Liver (tissue), 9 donors: ENCODE measurements around the gene SETBP1. TPM values are rescaled to one million over a fixed set of nuclear protein-coding genes. Genes with fewer than 3 reads are reported as not detected.

Experiments
- DNase-seq: peaks from one replicate; pipeline ENCODE4 v3.0.0-alpha.2; 2017; ENCODE audit warnings: low spot score
- H3K27ac ChIP-seq, 2 donors: one replicate each; pipeline ENCODE4 v1.7.0; 2013; ENCODE audit warnings: inconsistent platforms in 2 of 2, low read length in 2 of 2, control low read depth in 1 of 2, low read depth in 1 of 2, mild to moderate bottlenecking in 1 of 2
- H3K27me3 ChIP-seq, 4 donors: one replicate each; pipeline versions ENCODE4 v1.6.1 to v1.7.0; 2013; ENCODE audit warnings: low read length in 3 of 4, inconsistent platforms in 1 of 4, mild to moderate bottlenecking in 1 of 4, moderate library complexity in 1 of 4; ENCODE audit not compliant: control insufficient read depth in 4 of 4, insufficient read depth in 4 of 4
- H3K36me3 ChIP-seq, 4 donors: one replicate each; pipeline versions ENCODE4 v1.6.1 to v1.7.0; 2013; ENCODE audit warnings: low read length in 3 of 4, mild to moderate bottlenecking in 3 of 4, low read depth in 1 of 4, moderate library complexity in 1 of 4; ENCODE audit not compliant: control insufficient read depth in 4 of 4, insufficient read depth in 3 of 4
- H3K4me1 ChIP-seq, 4 donors: one replicate each; pipeline versions ENCODE4 v1.6.1 to v1.7.0; 2013; ENCODE audit warnings: low read length in 3 of 4, mild to moderate bottlenecking in 3 of 4, moderate library complexity in 1 of 4; ENCODE audit not compliant: control insufficient read depth in 4 of 4, insufficient read depth in 4 of 4
- H3K4me3 ChIP-seq, 3 donors: one replicate each; pipeline versions ENCODE4 v1.6.1 to v1.7.0; 2013; ENCODE audit warnings: low read length in 3 of 3, control low read depth in 1 of 3, low read depth in 1 of 3, mild to moderate bottlenecking in 1 of 3
- H3K9ac ChIP-seq, 2 donors: one replicate each; pipeline ENCODE4 v1.7.0; 2013; ENCODE audit warnings: low read length in 2 of 2, mild to moderate bottlenecking in 2 of 2, moderate library complexity in 2 of 2, control low read depth in 1 of 2, low read depth in 1 of 2
- H3K9me3 ChIP-seq, 4 donors: one replicate each; pipeline versions ENCODE4 v1.6.1 to v1.7.0; 2013; ENCODE audit warnings: low read length in 3 of 4; ENCODE audit not compliant: control insufficient read depth in 4 of 4
- ATF3 ChIP-seq: IDR thresholded peaks from 2 replicates; pipeline ENCODE4 v1.6.1; 2016; ENCODE audit warnings: antibody characterized with exemption
- EGR1 ChIP-seq, 2 donors: IDR thresholded peaks; 2 replicates each; pipeline ENCODE4 v1.6.1; 2016 to 2018; ENCODE audit warnings: antibody characterized with exemption in 2 of 2, low read depth in 2 of 2
- FOXA1 ChIP-seq: IDR thresholded peaks from 2 replicates; pipeline ENCODE4 v1.6.1; 2016; ENCODE audit warnings: antibody characterized with exemption
- FOXA2 ChIP-seq: IDR thresholded peaks from 2 replicates; pipeline ENCODE4 v1.6.1; 2016; ENCODE audit warnings: antibody characterized with exemption
- GABPA ChIP-seq, 2 donors: IDR thresholded peaks in 1 of 2; conservative IDR thresholded peaks in 1 of 2; 2 replicates each; pipeline ENCODE4 v1.6.1; 2016; ENCODE audit warnings: antibody characterized with exemption in 2 of 2, mild to moderate bottlenecking in 1 of 2, moderate library complexity in 1 of 2
- HNF4A ChIP-seq, 2 donors: conservative IDR thresholded peaks; 2 replicates each; pipeline ENCODE4 v1.6.1; 2016; ENCODE audit warnings: antibody characterized with exemption in 2 of 2, mild to moderate bottlenecking in 2 of 2
- HNF4G ChIP-seq: IDR thresholded peaks from 2 replicates; pipeline ENCODE4 v1.6.1; 2016; ENCODE audit warnings: antibody characterized with exemption
- JUND ChIP-seq, 2 donors: IDR thresholded peaks; 2 replicates each; pipeline ENCODE4 v1.6.1; 2016; ENCODE audit warnings: antibody characterized with exemption in 2 of 2
- MAX ChIP-seq: IDR thresholded peaks from 2 replicates; pipeline ENCODE4 v1.6.1; 2016; ENCODE audit warnings: antibody characterized with exemption
- RAD21 ChIP-seq, 2 donors: IDR thresholded peaks; 2 replicates each; pipeline ENCODE4 v1.6.1; 2016; ENCODE audit warnings: antibody characterized with exemption in 2 of 2, mild to moderate bottlenecking in 2 of 2
- REST ChIP-seq: IDR thresholded peaks from 2 replicates; pipeline ENCODE4 v1.6.1; 2016; ENCODE audit warnings: antibody characterized with exemption, mild to moderate bottlenecking
- RXRA ChIP-seq, 2 donors: IDR thresholded peaks; 2 replicates each; pipeline ENCODE4 v1.6.1; 2017 to 2018; ENCODE audit warnings: antibody characterized with exemption in 2 of 2, mild to moderate bottlenecking in 1 of 2
- YY1 ChIP-seq: IDR thresholded peaks from 2 replicates; pipeline ENCODE4 v1.6.1; 2016; ENCODE audit warnings: antibody characterized with exemption, mild to moderate bottlenecking
- WGBS: extraction: QIAGEN DNeasy Blood & Tissue Kit; methylation state at CpG from one replicate; pipeline ENCODE4 v1.1.7; 2013; 5-methylcytosine and 5-hydroxymethylcytosine counted together
- polyA plus RNA-seq, 2 donors: library from polyadenylated mRNA; stranded (reverse) in 1 of 2; unstranded in 1 of 2; fragments of 200-250 nt in 1 of 2; fragments of >200 nt in 1 of 2; fragmentation: Nextera tagmentation in 1 of 2; extraction: Ambion mirVana in 1 of 2; gene quantifications; one replicate each; pipeline versions ENCODE4 v1.2.1 to v1.2.3, GENCODE V29; 2013 to 2015
- total RNA-seq, 2 donors: library from RNA; depleted of rRNA; stranded (reverse); fragments of >200 nt; gene quantifications; one replicate each; pipeline ENCODE4 v1.2.3, GENCODE V29; 2014
- TF ChIP-seq, protein P1 (sequence below): fragments of 150-350 bp; IDR thresholded peaks from 2 replicates; pipeline ENCODE4 v1.5.1; 2017; ENCODE audit warnings: improper control_type of control experiment, low read depth, low read length; ENCODE audit not compliant: missing input control
- donor health status: healthy.
- donor health status: healthy.
- donor health status: healthy.
- donor health status: healthy.
- donor health status: healthy.

The SETBP1 gene
- total and polyA plus RNA-seq, 4 donors, result 2.5 to 15.8 (median 4.7) TPM

- Histone ChIP-seq H3K36me3 (no peaks in the 10 kb centered on the region), H3K9ac (no peak overlapping the region), H3K27me3 (no peaks in the 10 kb centered on the region), H3K4me1 (peaks cover 3 to 12% (median 9%) of the 10 kb centered on the region in 4 donors), H3K27ac (no peak overlapping the region), H3K9me3 (no peaks in the 10 kb centered on the region), H3K4me3 (no peak overlapping the region)
- no peak for DNase-seq
- 76% methylated on average over 5 of the region's 5 CpGs for WGBS
- TF ChIP-seq FOXA2 (no peak), MAX (no peak), JUND (IDR thresholded peaks at IDR 0.05) (no peak), GABPA (IDR thresholded peaks at IDR 0.05 in 1 of 2, conservative IDR thresholded peaks at IDR 0.05 in 1 of 2) (no peak), RAD21 (IDR thresholded peaks at IDR 0.05) (no peak)
- TF ChIP-seq, protein P1, sequence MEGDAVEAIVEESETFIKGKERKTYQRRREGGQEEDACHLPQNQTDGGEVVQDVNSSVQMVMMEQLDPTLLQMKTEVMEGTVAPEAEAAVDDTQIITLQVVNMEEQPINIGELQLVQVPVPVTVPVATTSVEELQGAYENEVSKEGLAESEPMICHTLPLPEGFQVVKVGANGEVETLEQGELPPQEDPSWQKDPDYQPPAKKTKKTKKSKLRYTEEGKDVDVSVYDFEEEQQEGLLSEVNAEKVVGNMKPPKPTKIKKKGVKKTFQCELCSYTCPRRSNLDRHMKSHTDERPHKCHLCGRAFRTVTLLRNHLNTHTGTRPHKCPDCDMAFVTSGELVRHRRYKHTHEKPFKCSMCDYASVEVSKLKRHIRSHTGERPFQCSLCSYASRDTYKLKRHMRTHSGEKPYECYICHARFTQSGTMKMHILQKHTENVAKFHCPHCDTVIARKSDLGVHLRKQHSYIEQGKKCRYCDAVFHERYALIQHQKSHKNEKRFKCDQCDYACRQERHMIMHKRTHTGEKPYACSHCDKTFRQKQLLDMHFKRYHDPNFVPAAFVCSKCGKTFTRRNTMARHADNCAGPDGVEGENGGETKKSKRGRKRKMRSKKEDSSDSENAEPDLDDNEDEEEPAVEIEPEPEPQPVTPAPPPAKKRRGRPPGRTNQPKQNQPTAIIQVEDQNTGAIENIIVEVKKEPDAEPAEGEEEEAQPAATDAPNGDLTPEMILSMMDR, result no peak
Observed at GRCh38 chr18:44938720-44939665, 258.3 kb downstream of the SETBP1 start.

DNA sequence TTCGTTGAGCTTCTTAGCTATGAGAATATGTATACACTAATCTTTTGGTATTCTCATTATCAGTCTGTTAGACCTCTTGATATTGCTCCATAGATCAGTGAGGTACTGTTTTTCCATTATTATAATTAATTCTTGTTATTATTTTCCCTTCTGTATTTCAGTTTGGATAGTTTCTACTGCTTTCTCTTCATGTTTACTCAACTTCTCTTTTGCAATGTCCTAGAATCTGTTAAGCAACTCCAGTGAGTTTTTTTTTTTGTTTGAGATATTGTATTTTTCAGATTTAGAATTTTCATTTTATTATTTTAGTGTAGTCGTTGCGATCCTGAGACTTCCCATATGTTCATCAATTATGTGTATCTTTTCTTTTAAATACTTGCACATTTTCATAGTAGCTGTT is 260.8 kb downstream of the SETBP1 start:
- TF ChIP-seq YY1 (no peak), FOXA2 (peak; percentile 81), RXRA (IDR thresholded peaks at IDR 0.05) (peak in 1 of 2 donors; percentile 15), HNF4A (conservative IDR thresholded peaks at IDR 0.05) (peak in 1 of 2 donors; percentile 15), RAD21 (IDR thresholded peaks at IDR 0.05) (peak in 1 of 2 donors; percentile 29), FOXA1 (peak; percentile 61), REST (no peak), EGR1 (IDR thresholded peaks at IDR 0.05; ENCODE audit: low read depth in 2 of 2) (no peak), GABPA (IDR thresholded peaks at IDR 0.05 in 1 of 2, conservative IDR thresholded peaks at IDR 0.05 in 1 of 2) (no peak), ATF3 (no peak), HNF4G (no peak)
- WGBS, result 48% methylated on average over 3 of the region's 3 CpGs
- no peak overlapping the region for H3K27ac ChIP-seq
- no peak for DNase-seq
- no peaks in the 10 kb centered on the region for H3K36me3 ChIP-seq
- no peak overlapping the region for H3K4me3 ChIP-seq
- H3K9me3 ChIP-seq, result no peaks in the 10 kb centered on the region
- H3K4me1 ChIP-seq, result peaks cover 3 to 15% (median 10%) of the 10 kb centered on the region in 4 donors
- no peak overlapping the region for H3K9ac ChIP-seq
- no peaks in the 10 kb centered on the region for H3K27me3 ChIP-seq
